HUDEP-2 (cell line): ENCODE measurements around the gene CEACAM18.
A peak's percentile ranks its signal among the peaks of the same experiment; 100 is the strongest.

ENCODE experiments used
- DNase-seq, 76 experiments: peaks; one replicate each; lab custom pipeline; 2025; ENCODE audit not compliant: unreplicated experiment in 76 of 76; lab: John Stamatoyannopoulos, UW

Gene CEACAM18

GRCh38 chr19:51524666-51525264 lies 46.4 kb downstream of the CEACAM18 start:
- DNase-seq = peak in 6 of 76 experiments; percentile 16 to 39 (median 18)

GRCh38 chr19:51525651-51526050 lies 47.3 kb downstream of the CEACAM18 start:
- DNase-seq = peak in 15 of 76 experiments; percentile 10 to 52 (median 29)

GRCh38 chr19:51529301-51529700 lies 51.0 kb downstream of the CEACAM18 start:
- no peak for DNase-seq

GRCh38 chr19:51530616-51531015 lies 52.3 kb downstream of the CEACAM18 start:
- no peak for DNase-seq

- DNase-seq = peak in 67 of 76 experiments; percentile 9 to 85 (median 70)
These were observed 53.3 kb downstream of the CEACAM18 start, which contains the start of gene SIGLEC6 for GRCh38 chr19:51531349-51532315. TSS of gene SIGLEC6 (minus strand) at chr19:51531670. CDS start at chr19:51531648, 22 bp downstream.

- no peak for DNase-seq
These were observed 57.2 kb downstream of the CEACAM18 start for GRCh38 chr19:51535535-51535934.

GRCh38 chr19:51539821-51540366 lies 61.6 kb downstream of the CEACAM18 start:
- no peak for DNase-seq
